ENCODE results near the gene SLC20A1. TPM values are rescaled to one million over a fixed set of nuclear protein-coding genes. Genes with fewer than 3 reads are reported as not detected.
A peak's percentile ranks its signal among the peaks of the same experiment; 100 is the strongest.

SLC20A1 gene
- total RNA-seq, 1 experiment from 2014 or later: 123 TPM

- no peaks in the 10 kb centered on the region for H3K27me3 ChIP-seq (ENCODE audit: insufficient read depth, low read length)
- H3K18ac ChIP-seq (ENCODE audit: insufficient read length, low read depth, low read length): no peak overlapping the region
- H2BK120ac ChIP-seq (ENCODE audit: low read depth, low read length, poor library complexity, severe bottlenecking): no peak overlapping the region
- H3K27ac ChIP-seq (ENCODE audit: insufficient read length, low read depth, low read length): no peak overlapping the region
- Mint-ChIP-seq H3K36me3 (ENCODE audit: insufficient read depth in 1 of 3, low read depth in 3 of 3) (no peaks in the 10 kb centered on the region), H3K4me1 (peaks cover 0 to 14% of the 10 kb centered on the region in 2 experiments; a peak in 2 of 4 replicates), H3K27ac (no peak overlapping the region), H3K27me3 (ENCODE audit: low read depth) (peaks cover 1% of the 10 kb centered on the region; the same call in 1 of the 2 replicates), H3K4me3 (no peak overlapping the region), H3K9me3 (no peaks in the 10 kb centered on the region)
- WGBS (ENCODE audit: extremely low coverage, insufficient read length, low lambda C conversion rate): no CpG with 5 or more reads among the region's 3 CpGs
- no peak overlapping the region for H4K91ac ChIP-seq (ENCODE audit: insufficient read length, low read depth, low read length)
- no peak overlapping the region for H3K23ac ChIP-seq (ENCODE audit: insufficient read length, low read depth, low read length)
- no peak overlapping the region for H3K9ac ChIP-seq (ENCODE audit: extremely low read depth, insufficient read length, low read length)
- no peaks in the 10 kb centered on the region for H3K79me2 ChIP-seq (ENCODE audit: insufficient read depth, low read length)
- H3K4ac ChIP-seq (ENCODE audit: low read depth, low read length): no peak overlapping the region
- H3K4me2 ChIP-seq (ENCODE audit: insufficient read depth, insufficient read length, low read length): no peak overlapping the region
- H2BK20ac ChIP-seq (ENCODE audit: low read depth, low read length, poor library complexity, severe bottlenecking): no peak overlapping the region
- no peak overlapping the region for H4K5ac ChIP-seq (ENCODE audit: insufficient read length, low read depth, low read length)
- H3K23me2 ChIP-seq (ENCODE audit: insufficient read length, low read depth, low read length, poor library complexity, severe bottlenecking): no peaks in the 10 kb centered on the region
- H3K79me1 ChIP-seq (ENCODE audit: insufficient read depth, low read depth, low read length, poor library complexity, severe bottlenecking): no peaks in the 10 kb centered on the region
- H2AK5ac ChIP-seq (ENCODE audit: insufficient read length, low read length): no peak overlapping the region
- H3T11ph ChIP-seq (ENCODE audit: low read length): no peak overlapping the region
- no peak overlapping the region for H2BK12ac ChIP-seq (ENCODE audit: insufficient read length, low read depth, low read length)
- peak overlapping the region; percentile 22 for H2AFZ ChIP-seq (ENCODE audit: low read length)
- no peaks in the 10 kb centered on the region for H3K4me1 ChIP-seq (ENCODE audit: insufficient read depth, low read length)
- no peak overlapping the region for H2BK15ac ChIP-seq (ENCODE audit: low read depth, low read length)
- no peaks in the 10 kb centered on the region for H3K9me3 ChIP-seq (ENCODE audit: control insufficient read depth, low read depth, low read length)
- no peak overlapping the region; the same call in 1 of the 2 replicates for H3K14ac ChIP-seq (ENCODE audit: insufficient read depth, low read length)
- H2BK5ac ChIP-seq (ENCODE audit: insufficient read length, low read length): no peak overlapping the region
- TF ChIP-seq CTCF (conservative IDR thresholded peaks at IDR 0.05): no peak
- no peaks in the 10 kb centered on the region for H4K20me1 ChIP-seq (ENCODE audit: control insufficient read depth, insufficient read depth, insufficient read length)
- no peak for DNase-seq
- H3K56ac ChIP-seq (ENCODE audit: insufficient read length, low read depth, low read length): no peak overlapping the region
- H4K8ac ChIP-seq (replicated peaks; ENCODE audit: insufficient read length, low read depth, low read length): no peak overlapping the region
Measured at GRCh38 chr2:112679484-112679883, 33.7 kb downstream of the SLC20A1 start.

All from H9 (cell line).